Right lobe of liver (tissue), 6 donors: Measurements from ENCODE around the gene REPIN1. TPM values are rescaled to one million over a fixed set of nuclear protein-coding genes. Genes with fewer than 3 reads are reported as not detected.
A peak's percentile ranks its signal among the peaks of the same experiment; 100 is the strongest.
"Not testable (repeated sequence)": the region's sequence is repeated elsewhere in the genome, so short reads cannot be mapped to it uniquely, and the experiment has no call there.

Experiments
- ATAC-seq, 4 donors: fragments of 200-7000 bp; cut with Tn5 transposase; one replicate each; pipeline ENCODE4 v1.9.1; 2020; ENCODE audit warnings: mild to moderate bottlenecking in 4 of 4, moderate library complexity in 4 of 4
- DNase-seq, 3 donors: peaks; one replicate each; pipeline ENCODE4 v3.0.0-alpha.2; 2020
- H3K27ac ChIP-seq, 3 donors: fragments of 200-600 bp; one replicate each; pipeline ENCODE4 v1.8.0; 2022
- H3K27me3 ChIP-seq, 2 donors: fragments of 200-600 bp; one replicate each; pipeline ENCODE4 v1.8.0; 2022
- H3K36me3 ChIP-seq, 4 donors: fragments of 200-600 bp; sonication (generic) in 1 of 4; one replicate each; pipeline versions ENCODE4 v1.5.1 to v1.8.0; 2017 to 2022; ENCODE audit warnings: control low read depth in 1 of 4
- H3K4me1 ChIP-seq, 4 donors: fragments of 200-600 bp; sonication (generic) in 1 of 4; one replicate each; pipeline versions ENCODE4 v1.5.1 to v1.8.0; 2017 to 2022; ENCODE audit warnings: control low read depth in 1 of 4
- H3K4me3 ChIP-seq, 3 donors: fragments of 200-600 bp; one replicate each; pipeline ENCODE4 v1.8.0; 2022
- H3K9me3 ChIP-seq, 4 donors: fragments of 200-600 bp; sonication (generic) in 1 of 4; one replicate each; pipeline versions ENCODE4 v1.5.1 to v1.8.0; 2017 to 2022; ENCODE audit warnings: control low read depth in 1 of 4
- POLR2A ChIP-seq: fragments of 450-650 bp; IDR thresholded peaks from one replicate; pipeline ENCODE4 v1.6.1; 2017; ENCODE audit warnings: antibody characterized with exemption, mild to moderate bottlenecking
- whole genome bisulfite sequencing: methylation state at CpG from one replicate; pipeline ENCODE4 v1.1.6; 2018; ENCODE audit warnings: low coverage, low lambda C conversion rate; ENCODE audit not compliant: insufficient coverage; ENCODE audit errors: missing lambda C conversion rate; 5-methylcytosine and 5-hydroxymethylcytosine counted together
- intact Hi-C, 2 donors: fragments of 100-400 bp; cut with DNase I; formaldehyde crosslinking; loops; one replicate each; pipeline versions ENCODE4 v1.11.2 to v1.14.1; 2022
- total RNA-seq, 6 experiments: library from RNA; depleted of rRNA in 2 of 6; stranded (reverse); fragments of >200 nt in 2 of 6; fragmentation: NEBNext Ultra II Directional in 3 of 6; extraction: Animal tissue kit (Norgen Biotek cat#: 25700) in 3 of 6; gene quantifications; one replicate each; pipeline versions ENCODE4 v1.1.0 to v1.2.4, GENCODE V29; 2016 to 2023
- TF ChIP-seq, protein P1 (sequence below), 4 donors: fragments of 200-600 bp in 3 of 4; fragments of 450-650 bp in 1 of 4; IDR thresholded peaks; one replicate each; pipeline versions ENCODE4 v1.5.1 to v1.8.0; 2016 to 2022; ENCODE audit warnings: antibody characterized with exemption in 4 of 4, mild to moderate bottlenecking in 2 of 4
- donor health status: DM: no; HTN: yes; CAD: no.
- donor health status: DM: no; HTN: no; CAD: no.
- donor health status: DM: no; HTN: no; CAD: no.
- donor health status: DM: no; HTN: yes; CAD: no.
- donor health status: DM: no; HTN: yes; CAD: no.

REPIN1 gene
- total RNA-seq, 6 experiments from 2014 or later = 56.2 to 133 (median 73.5) TPM

GRCh38 chr7:150384406-150385301 lies 16.0 kb downstream of the REPIN1 start:
- ATAC-seq (no peak), DNase-seq (peak in 1 of 3 donors; percentile 37)
- Histone ChIP-seq H3K4me3 (no peak overlapping the region), H3K9me3 (no peaks in the 10 kb centered on the region), H3K4me1 (peaks cover 0 to 47% (median 14%) of the 10 kb centered on the region in 4 donors), H3K27ac (no peak overlapping the region), H3K27me3 (no peaks in the 10 kb centered on the region), H3K36me3 (no peaks in the 10 kb centered on the region)
- no peak for TF ChIP-seq POLR2A
- TF ChIP-seq, protein P1, sequence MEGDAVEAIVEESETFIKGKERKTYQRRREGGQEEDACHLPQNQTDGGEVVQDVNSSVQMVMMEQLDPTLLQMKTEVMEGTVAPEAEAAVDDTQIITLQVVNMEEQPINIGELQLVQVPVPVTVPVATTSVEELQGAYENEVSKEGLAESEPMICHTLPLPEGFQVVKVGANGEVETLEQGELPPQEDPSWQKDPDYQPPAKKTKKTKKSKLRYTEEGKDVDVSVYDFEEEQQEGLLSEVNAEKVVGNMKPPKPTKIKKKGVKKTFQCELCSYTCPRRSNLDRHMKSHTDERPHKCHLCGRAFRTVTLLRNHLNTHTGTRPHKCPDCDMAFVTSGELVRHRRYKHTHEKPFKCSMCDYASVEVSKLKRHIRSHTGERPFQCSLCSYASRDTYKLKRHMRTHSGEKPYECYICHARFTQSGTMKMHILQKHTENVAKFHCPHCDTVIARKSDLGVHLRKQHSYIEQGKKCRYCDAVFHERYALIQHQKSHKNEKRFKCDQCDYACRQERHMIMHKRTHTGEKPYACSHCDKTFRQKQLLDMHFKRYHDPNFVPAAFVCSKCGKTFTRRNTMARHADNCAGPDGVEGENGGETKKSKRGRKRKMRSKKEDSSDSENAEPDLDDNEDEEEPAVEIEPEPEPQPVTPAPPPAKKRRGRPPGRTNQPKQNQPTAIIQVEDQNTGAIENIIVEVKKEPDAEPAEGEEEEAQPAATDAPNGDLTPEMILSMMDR (IDR thresholded peaks at IDR 0.05) = no peak
- intact Hi-C loops = no loop called here
- WGBS = 78% methylated on average over 9 of the region's 15 CpGs

DNA sequence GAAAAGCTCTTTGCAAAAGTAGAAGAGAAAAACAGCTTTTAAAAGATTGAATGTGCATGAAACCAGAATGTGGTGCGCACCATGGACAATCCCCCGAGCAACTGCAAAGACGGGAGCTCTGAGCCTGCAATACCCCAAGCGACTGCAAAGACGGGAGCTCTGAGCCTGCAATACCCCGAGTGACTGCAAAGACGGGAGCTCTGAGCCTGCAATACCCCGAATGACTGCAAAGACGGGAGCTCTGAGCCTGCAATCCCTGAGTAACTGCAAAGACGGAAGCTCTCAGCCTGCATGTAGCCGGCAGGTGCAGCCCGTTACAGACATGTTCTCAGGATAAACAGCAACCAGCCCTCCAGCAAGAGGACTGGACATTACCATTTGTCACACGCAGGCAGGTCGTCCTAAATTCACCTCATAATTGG lies 16.7 kb downstream of the REPIN1 start:
- ATAC-seq = no peak
- intact Hi-C loops = no loop called here
- Histone ChIP-seq H3K27me3 (no peaks in the 10 kb centered on the region), H3K4me3 (no peak overlapping the region), H3K36me3 (no peaks in the 10 kb centered on the region), H3K9me3 (no peaks in the 10 kb centered on the region), H3K27ac (peak overlapping the region in 2 of 3 donors; percentile 44 to 66), H3K4me1 (peaks cover 0 to 47% (median 12%) of the 10 kb centered on the region in 4 donors)
- WGBS = 76% methylated on average over 8 of the region's 14 CpGs
- TF ChIP-seq, protein P1 (IDR thresholded peaks at IDR 0.05) = no peak
- no peak for TF ChIP-seq POLR2A
- no peak for DNase-seq

- Histone ChIP-seq H3K4me1 (peaks cover 0 to 47% (median 12%) of the 10 kb centered on the region in 4 donors), H3K27ac (peak overlapping the region in 2 of 3 donors; percentile 44 to 66)
- ATAC-seq = peak in 1 of 4 donors; percentile 8
- H3K4me3 ChIP-seq, H3K36me3 ChIP-seq, DNase-seq, H3K27me3 ChIP-seq, H3K9me3 ChIP-seq, intact Hi-C loops: not testable (repeated sequence)
- WGBS = 21% methylated on average over 6 of the region's 6 CpGs
Measured at GRCh38 chr7:150385884-150386283, 17.3 kb downstream of the REPIN1 start.

DNA sequence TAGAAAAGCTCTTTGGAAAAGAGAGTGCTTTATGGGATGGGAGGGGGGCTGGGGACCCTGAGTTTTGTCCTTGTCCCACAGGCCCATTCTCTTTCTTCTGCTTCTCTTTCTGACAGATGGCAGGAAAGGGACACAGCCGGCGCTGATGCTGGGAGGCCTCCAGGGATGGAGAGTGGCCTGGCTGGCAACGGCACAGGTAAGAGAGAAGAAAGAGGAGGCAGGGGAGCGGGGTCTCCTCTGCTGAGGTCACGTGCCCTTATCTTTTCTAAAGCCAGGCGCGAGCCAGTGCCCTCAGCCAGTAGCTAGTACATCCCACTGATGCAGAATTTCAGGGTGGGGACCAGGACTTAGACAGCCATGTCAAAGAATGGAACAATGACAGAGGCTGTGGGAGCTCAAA lies 19.7 kb downstream of the REPIN1 start:
- peak overlapping the region; percentile 33 to 84 (median 63) for H3K27ac ChIP-seq

More for the DNA sequence above, 19.7 kb downstream of the REPIN1 start:
- TF ChIP-seq, protein P1 (IDR thresholded peaks at IDR 0.05) = no peak
- no peak for TF ChIP-seq POLR2A
- WGBS = 88% methylated on average over 4 of the region's 7 CpGs
- Histone ChIP-seq H3K4me1 (peaks cover 0 to 41% (median 12%) of the 10 kb centered on the region in 4 donors), H3K4me3 (no peak overlapping the region), H3K36me3 (no peaks in the 10 kb centered on the region), H3K27me3 (no peaks in the 10 kb centered on the region), H3K9me3 (no peaks in the 10 kb centered on the region)
- intact Hi-C loops = no loop called here
- ATAC-seq (no peak), DNase-seq (no peak)
